Measurements from ENCODE around the gene NOS3.
"Not testable (repeated sequence)": the region's sequence is repeated elsewhere in the genome, so short reads cannot be mapped to it uniquely, and the experiment has no call there.

The NOS3 gene

DNA sequence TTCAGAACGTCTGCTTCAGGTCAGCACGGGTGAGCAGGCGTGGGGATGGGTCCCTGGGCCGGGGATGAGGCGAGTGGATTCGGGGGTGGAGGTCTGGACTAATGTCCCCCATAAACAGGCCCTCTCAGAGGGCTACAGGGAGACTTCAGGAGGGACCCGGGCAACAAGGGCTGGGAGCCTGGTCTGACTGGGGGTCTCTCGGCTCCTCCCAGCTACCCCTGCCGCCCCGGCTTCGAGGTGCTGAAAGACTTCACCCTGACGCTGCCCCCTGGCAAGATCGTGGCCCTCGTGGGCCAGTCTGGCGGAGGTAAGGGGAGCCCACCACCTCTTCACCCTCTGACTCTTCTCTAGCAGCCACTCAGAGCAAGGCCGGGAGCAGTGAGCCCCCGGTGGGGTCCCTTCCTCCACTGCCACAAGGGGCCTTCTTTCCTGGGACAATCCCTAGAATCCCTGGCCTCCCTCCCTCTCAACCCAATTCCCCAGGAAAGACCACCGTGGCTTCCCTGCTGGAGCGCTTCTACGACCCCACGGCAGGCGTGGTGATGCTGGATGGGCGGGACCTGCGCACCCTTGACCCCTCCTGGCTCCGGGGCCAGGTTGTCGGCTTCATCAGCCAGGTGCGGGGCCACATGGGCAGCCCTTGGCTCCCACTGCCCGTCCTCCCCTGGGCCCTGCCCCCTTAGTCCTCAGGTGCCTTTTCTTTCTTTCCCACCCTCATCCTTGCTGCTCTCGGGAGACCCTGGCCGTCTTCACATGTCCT is 50.0 kb downstream of the NOS3 start:
- no peak for DNase-seq

DNA sequence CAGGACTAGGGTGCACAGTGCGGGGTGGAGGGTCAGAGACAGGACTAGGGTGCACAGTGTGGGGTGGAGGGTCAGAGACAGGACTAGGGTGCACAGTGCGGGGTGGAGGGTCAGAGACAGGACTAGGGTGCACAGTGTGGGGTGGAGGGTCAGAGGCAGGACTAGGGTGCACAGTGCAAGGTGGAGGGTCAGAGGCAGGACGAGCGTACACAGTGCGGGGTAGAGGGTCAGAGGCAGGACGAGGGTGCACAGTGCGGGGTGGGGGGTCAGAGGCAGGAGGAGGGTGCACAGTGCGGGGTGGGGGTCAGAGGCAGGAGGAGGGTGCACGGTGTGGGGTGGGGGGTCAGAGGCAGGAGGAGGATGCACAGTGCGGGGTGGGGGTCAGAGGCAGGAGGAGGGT is 52.6 kb downstream of the NOS3 start:
- not testable (repeated sequence) for DNase-seq

DNA sequence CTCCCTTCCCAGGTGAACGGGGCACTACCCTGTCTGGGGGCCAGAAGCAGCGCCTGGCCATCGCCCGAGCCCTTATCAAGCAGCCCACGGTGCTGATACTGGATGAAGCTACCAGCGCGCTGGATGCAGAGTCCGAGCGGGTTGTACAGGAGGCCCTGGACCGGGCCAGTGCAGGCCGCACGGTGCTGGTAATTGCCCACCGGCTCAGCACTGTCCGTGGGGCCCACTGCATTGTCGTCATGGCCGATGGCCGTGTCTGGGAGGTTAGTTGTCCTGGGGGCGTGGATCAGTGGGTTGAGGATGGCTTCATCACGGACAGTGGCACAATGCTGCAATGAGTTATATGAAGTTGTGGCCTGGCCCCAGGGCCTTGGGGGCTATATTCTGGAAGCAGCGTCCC is 53.1 kb downstream of the NOS3 start:
- no peak for DNase-seq

DNA sequence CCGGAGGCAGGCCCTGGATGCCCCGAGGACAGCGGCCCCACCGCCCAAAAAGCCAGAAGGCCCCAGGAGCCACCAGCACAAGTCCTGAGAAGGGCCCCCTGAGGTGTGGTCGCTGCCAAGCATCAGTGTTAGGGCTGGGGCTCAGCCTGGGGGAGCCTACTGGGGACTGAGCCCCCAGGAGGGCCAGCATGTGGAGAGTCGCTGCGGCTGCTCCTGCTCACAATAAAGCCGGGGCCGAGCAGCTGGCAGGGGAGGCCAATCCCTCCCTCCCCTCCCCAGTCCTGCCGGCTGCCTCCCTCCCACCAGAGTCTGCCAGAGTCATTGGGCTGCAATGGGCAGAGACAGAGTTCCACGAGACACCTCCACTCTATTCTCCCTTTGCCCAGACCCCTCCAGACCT is 54.4 kb downstream of the NOS3 start:
- DNase-seq, result no peak

DNA sequence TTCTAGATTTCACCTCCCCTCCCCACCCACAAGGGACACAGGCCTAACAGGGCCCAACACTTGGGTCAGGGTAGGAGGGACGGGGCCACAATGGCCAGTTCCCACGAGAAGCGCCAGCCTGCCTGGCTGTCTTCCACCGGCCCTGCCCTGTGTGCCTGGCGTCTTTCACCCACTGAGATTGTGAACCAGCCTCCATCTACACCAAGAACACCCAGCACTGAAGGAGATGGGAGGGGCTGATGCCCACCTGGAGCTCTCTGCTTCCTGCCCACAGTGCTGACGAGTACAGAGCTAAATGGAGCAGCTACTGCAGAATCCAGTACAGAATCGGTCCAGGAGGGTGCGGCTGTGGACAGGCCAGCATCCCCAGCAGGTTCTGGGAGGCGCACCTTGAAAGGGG is 55.1 kb downstream of the NOS3 start:
- DNase-seq, result no peak

DNA sequence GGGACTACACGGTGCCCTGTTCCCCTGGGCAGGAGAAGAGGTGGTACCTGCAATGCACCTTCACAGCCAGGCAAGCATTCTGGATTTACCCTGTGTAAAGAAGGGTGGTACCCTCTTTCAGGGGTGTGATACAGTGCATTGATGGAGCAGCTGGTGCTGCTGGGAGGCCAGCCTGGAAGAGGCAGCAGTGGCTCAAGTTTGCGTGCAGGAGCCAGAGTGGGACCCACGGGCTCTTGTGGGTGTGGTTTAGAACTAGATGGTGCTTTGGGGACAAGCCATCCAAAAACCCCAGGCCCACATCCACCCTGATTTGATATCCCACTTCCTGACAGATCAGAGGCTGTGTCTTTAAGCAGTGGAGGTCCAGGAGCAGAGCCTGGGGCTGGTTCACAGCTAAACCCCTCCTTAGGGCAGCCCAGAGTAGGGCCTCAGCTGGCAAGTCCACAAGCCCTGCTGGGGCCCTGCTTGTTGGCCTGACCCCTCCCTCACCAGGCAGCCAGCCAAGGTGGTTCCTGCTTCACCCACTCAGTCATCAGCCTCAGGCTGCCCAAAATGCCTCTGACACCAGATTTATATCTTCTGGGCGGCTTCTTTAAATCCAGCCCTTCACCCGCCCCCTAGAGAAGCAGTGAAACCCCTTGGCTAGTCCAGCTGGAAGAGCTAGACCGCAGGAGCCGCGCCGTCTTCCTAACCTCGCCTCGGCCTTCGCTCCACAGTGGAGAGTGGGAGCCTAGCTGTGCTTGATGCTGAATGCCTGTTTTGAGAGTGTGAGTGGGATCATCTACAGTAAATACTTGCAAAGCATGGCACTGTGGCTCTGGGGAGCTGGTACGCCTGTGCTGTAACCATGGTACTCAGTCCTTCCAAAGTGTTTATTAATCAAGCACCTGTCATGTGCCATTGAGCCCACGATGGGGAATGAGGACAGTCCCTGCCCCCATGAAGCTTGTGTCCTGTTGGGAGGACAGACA is 56.1 kb downstream of the NOS3 start:
- no peak for DNase-seq

DNA sequence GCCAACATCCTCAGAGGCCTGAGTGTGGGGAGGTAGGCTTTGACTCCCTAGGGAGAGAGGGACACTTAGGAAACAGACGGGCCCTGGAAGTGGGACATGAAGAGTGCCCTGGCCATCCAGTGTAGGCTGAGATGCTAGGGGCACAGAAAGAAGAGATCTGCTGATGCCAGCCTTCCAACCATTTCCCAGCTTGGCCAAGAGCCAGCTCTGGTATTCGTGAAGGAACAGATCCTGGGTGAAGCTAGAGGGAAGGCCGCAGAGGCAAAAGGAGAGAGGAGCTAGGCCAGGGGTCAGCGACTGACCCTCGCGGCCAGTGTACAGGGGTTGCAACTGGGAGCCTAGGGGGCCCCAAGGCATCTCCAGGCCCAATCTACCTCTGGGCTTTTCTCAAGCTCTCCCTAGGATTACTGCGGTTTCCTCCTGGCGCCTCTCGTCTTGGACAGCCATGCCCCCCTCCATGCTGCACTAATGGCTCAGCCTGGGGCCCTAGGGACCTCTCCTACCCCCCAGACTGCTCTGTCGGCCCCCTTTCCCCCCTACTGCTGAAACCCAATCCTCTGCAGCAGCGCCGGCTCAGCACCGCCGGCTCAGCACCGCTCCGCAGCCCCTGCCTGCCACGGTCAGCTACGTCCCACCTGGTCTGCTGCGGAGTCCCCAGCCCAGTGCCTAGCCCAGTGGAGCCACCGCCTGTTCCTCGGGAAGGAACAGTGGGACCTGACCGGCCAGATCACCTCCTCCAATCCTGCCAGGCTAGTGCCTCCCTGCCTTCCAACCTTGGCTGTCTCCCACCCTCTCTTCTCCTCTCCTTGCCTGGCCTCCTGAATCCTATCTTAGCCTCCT is 57.4 kb downstream of the NOS3 start, which contains the start of gene ASIC3:
ASIC3 (plus strand) TSS at position 556 of the 840 bp plus-strand sequence. CDS start 355 bp downstream, outside the sequence.
- no peak for DNase-seq

DNA sequence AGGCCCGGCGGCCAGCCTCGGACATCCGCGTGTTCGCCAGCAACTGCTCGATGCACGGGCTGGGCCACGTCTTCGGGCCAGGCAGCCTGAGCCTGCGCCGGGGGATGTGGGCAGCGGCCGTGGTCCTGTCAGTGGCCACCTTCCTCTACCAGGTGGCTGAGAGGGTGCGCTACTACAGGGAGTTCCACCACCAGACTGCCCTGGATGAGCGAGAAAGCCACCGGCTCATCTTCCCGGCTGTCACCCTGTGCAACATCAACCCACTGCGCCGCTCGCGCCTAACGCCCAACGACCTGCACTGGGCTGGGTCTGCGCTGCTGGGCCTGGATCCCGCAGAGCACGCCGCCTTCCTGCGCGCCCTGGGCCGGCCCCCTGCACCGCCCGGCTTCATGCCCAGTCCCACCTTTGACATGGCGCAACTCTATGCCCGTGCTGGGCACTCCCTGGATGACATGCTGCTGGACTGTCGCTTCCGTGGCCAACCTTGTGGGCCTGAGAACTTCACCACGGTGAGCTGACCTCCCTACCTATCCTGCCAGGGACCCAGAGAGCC is 58.2 kb downstream of the NOS3 start:
- DNase-seq, result no peak

DNA sequence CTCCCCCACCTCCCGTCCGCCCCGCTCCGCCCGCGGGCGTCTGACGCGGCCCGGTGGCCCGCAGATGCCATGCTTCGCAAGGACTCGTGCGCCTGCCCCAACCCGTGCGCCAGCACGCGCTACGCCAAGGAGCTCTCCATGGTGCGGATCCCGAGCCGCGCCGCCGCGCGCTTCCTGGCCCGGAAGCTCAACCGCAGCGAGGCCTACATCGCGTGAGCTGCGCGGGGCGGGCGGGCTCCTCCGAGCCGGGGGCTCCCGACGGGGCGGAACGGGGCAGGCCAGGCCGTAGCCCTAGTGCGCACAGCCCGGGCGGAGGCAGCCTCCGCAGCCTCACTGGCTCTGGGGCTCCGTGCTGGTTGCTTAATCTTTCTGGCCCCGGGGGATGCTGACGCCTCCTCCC is 60.3 kb downstream of the NOS3 start:
- no peak for DNase-seq

DNA sequence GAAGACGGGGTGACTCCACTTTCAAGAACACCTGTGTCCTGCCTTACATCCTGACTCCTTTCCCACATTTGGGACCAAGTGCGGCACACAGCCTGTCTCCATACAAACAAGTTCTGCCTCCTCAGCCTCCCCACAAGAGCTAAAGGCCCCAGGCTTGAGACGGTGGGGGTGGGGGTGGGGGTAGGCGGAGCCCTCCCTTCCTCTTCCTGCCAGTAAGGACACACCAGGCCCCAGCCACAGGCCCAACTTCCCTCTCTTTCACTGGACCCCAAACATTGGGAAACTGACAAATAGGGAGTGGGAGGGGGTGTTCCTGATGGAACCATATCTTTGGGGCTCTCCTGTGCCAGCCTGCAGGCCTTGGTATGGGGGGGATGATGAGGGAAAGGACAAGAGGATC is 62.3 kb downstream of the NOS3 start:
- DNase-seq, result no peak

DNA sequence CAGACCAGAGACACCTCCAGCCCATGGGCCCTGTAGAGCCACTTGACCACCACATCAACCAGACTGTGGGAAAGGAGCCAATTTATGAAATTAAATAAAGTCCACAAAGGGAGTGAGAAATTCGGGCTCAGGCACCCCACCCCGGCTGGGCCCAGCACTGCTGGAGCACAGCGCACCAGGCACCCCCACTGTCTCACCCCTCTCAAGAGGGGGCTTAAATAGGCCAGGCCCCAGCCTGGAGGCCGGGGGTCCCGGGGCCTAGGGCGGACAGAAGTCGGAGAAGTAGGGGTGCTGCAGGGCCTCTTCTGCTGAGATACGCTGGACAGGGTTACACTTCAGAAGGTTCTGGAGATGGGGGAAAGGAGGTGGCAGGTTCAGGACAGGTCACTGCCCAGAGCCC is 62.9 kb downstream of the NOS3 start:
- no peak for DNase-seq

DNA sequence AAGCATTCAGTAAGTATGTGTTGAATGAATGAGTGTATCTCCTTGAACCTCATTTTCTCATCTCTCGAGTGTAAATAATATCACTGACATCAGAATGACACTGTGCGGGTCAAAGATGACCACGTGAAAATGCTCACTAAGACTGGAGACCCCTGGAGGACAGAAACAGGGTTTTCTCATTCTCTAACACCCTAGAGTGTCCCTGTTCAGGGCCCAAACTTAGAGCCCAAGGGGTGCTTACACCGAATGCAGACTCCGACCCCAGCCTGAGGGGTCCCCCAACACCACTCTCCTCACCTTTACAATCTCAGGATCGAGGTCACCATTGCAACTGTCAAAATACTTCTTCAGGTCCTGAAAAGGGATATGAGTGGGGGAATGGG is 65.5 kb downstream of the NOS3 start:
- no peak for DNase-seq

DNA sequence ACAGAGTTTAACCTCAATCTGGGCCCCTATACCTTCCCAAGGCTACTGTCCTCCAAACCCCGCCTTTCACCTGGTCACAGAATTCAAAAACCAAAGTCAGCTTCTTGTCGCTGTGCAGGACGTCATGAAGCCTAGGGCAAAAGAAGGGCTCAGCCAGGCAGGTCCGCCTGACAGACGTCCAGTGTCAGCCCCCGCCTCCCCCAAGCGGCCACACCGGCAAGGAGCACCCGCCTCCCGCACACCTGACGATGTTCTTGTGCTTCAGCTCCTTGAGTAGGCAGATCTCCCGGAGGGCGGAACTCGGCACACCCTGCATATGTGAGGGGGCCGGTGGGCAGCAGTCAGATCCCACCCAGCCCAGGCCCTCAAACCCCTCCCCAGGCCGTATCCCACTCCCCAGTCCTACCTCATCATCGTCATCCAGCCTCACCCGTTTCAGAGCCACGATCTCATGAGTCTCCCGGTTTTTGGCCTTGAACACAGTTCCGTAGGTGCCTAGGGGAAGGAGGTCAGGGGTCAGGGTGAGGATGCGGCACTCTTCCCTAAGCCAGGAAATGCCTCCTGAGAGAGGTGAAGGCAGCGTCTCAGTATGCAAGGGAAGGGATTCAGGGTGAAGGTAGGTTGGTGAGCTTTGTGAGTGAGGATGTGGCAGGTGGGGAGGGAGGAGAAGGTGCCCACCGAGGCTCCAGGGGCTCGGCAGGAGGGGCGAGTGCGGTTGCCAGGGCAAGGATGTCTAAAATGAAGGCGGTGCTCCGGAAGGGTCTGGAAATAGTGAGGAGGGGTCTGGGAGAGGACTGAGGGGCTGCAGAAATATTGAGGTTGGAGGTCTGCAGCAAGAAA is 66.1 kb downstream of the NOS3 start:
- no peak for DNase-seq

DNA sequence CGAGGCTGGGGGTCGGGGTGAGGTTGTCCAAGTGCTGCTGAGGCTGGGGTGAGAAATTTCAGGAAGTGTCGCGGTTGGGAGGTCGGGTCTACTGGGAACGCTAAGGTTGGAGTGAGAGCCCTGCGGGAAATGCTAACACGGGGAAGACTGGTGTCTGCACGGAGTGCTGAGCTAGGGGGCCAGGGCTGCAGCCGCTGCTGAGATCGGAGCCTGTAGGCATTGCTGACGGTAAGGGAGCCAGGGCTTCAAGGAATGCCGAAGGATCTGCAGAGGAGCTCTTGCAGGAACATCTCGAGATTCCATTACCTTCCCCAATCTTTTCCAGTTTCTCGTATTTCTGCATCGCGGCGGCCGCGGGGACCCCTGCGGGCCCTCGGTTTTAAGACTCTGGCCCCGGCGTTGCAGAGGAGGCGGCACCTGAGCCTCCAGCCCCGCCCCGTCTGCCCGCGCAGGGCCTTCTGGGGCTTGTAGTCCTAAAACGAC is 66.7 kb downstream of the NOS3 start, which contains the start of gene CDK5:
CDK5 (minus strand) TSS at position 392 of the 483 bp plus-strand sequence; CDS start at position 343, 49 bp downstream.
- peak; percentile 77 for DNase-seq

DNA sequence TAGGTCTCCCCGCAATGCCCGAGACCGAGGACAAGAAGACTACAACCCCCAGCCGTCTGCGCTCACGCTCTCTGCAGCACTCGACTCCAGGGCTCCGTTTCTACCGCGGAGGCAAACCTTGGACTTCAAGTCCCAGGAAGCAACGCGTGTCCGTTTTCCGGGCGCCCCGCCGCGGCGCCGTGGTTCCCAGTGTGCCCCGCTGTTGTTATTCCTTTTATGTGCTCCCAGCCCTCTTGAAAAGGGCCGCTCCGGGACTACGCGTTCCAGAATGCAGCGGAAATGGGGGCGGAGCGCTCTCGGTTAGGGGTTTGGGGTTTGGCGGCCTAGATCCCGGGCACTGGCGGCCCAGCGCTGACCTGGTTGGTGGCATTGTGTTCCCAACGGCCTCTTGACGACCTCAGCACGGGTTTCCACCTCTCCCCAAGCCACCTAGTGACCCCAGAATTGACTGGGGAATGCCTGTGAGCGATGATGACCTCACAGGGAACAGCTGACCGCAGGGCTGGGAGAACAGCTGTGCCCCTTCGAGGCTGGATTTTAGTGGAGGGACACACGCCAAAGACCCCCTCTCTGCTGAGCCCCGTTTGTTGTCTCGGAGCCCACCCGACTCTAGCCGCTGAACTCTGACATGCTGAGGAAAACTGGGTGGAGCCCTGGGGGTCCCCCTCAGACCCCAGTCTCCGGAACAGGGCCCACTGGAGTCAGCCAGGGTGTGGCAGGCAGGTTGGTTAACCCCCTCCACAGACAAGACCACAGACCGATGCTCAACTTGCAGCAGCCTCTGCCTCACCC is 67.4 kb downstream of the NOS3 start:
- peak; percentile 99 for DNase-seq

DNA sequence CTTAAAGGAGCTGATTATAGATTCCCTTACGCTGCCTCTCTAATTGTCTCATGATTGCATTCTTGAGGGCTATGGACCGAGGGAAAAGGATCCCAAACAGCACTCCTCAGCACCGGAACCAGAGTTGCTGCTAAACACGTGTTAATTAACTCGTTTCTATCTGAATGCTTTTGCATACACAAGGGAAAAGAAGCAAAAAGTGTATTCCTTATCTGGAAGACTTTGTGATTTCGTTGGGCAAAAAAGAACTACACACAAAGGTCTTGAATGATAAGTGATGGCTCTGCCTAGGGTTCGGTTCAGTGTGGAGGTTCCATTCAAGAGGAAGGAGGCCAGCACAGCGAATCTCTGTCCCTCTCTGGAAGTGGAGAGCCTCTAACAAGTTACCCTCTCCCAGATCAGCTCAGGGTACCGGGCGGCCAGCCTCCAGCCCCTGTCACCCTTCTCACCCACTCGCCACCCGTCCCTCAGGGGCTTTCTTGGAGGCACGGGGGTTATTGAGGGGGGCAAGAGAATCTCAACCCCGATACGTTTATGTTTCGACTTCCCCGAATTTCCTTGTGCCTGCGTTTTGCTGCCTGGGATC is 68.1 kb downstream of the NOS3 start:
- no peak for DNase-seq

DNA sequence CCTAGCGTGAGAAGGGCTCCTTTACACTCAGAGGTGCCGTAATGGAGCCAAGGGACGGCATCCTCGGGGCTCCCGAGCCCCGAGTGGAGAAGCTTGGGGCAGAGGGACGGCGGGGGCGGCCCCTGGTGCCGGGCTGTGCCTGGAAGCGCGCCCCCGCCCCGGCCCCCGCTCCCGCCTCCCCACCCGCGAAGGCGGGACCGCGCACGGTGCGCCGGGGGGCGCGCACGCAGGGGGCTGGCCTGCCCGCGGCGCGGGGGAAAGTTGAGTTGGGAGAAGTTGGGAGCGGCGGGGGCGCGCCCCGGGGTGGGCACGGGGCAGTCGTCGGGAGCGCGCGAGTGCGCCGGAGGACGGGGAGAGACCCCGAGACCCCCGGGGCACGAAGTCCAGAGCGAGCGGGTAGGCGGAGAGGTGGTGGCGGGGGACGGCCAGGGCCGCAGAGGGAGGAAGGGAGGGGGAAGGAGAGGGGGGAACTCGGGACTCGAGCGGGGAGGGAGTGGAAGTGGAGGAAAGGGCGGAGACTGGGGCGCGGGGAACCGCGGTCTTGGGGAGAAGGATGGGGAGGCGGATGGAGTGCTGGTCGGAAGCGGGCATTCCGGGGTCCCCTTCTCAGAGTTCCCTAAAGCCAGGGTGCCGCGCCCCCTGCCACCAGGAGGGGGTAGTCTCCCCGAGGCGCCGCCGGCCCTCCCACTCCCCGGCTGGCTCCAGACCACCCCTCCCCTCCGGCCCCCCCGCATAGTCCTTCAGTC is 68.7 kb downstream of the NOS3 start, which contains the start of gene SLC4A2:
SLC4A2 (plus strand) TSS at position 223 of the 746 bp plus-strand sequence. CDS start 2,399 bp downstream, outside the sequence.
- DNase-seq, result peak; percentile 48

DNA sequence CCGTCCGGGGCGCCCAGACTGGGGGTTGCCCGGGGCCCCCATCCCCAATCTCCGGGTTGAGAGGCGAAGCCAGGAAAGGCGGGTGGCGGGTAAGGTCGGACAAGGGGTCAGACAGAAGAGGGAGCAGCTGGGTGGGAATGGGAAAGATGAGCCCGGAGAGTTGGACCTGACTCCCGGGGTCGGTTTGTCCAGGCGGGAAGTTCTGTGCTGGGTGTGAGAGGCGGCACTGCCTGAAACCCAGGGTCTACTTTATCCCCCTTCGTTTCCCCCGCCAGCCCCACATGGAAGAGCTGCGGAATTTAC is 69.2 kb downstream of the NOS3 start:
- DNase-seq, result no peak

DNA sequence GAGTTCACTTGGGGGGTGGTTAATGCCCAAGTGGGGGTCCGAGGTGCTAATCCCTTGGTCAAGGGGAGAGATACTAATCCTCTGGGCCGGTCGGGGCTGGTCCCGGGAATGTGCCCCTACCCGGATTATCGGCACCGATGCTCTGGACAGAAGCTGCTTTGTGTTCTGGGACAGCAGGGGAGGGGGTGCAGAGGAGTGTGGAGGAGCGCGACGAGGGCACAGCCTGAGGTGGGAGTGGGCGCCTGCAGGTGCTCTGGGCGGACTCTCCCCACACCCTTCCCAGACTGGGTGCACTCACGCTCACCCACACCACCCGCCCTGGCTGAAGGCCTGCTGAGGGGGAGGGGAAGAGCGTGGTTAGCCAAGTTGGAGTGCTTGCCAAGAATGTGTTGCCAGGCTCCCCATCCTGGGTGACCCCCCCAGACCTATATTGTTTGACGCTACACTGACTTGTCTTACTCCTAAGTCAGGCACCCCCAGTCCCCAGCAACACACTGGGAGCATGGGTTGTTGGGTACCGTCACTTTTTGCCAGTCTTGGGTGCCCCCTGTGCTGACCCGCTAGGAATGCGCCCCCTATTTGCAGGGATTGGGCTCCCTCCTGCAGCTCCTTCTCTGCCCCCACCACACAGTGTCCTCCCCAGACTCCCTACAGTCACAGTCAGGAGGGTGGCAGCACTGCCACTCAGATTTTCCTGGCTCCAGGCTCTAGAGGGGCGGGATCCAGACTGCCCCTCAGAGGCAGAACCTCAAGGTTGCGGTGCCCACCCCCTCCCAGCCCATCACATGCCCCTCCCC is 69.8 kb downstream of the NOS3 start:
- peak; percentile 16 for DNase-seq
